HepG2 (cell line): ENCODE results near the gene NAPB. TPM values are rescaled to one million over a fixed set of nuclear protein-coding genes. Genes with fewer than 3 reads are reported as not detected.

Experiments
- BCL6 ChIP-seq: IDR thresholded peaks from 2 replicates; pipeline ENCODE4 v1.6.1; 2016; ENCODE audit warnings: missing genetic modification reagents, missing compliant biosample characterization
- CCAR2 ChIP-seq: fragments of 200-400 bp; formaldehyde crosslinking; optimal IDR thresholded peaks from 2 replicates; pipeline ENCODE3; 2018; ENCODE audit warnings: low read depth, mild to moderate bottlenecking, low read length, moderate library complexity
- FOSL1 ChIP-seq: sonication (generic); formaldehyde crosslinking; IDR thresholded peaks from 2 replicates; pipeline ENCODE4 v1.9.0; 2021; ENCODE audit warnings: missing genetic modification reagents, borderline replicate concordance
- HNRNPLL ChIP-seq: fragments of 200-400 bp; formaldehyde crosslinking; IDR thresholded peaks from 2 replicates; pipeline ENCODE4 v1.6.1; 2017; ENCODE audit warnings: mild to moderate bottlenecking, low read depth, low read length; ENCODE audit not compliant: poor library complexity, severe bottlenecking
- MEF2D ChIP-seq: sonication (generic); formaldehyde crosslinking; IDR thresholded peaks from 2 replicates; pipeline ENCODE4 v1.5.1; 2020; ENCODE audit warnings: mild to moderate bottlenecking, missing genetic modification reagents
- PATZ1 ChIP-seq: sonication (generic); formaldehyde crosslinking; IDR thresholded peaks from 2 replicates; pipeline ENCODE4 v1.4.0; 2020; ENCODE audit warnings: missing genetic modification reagents
- PITX1 ChIP-seq: sonication (generic); formaldehyde crosslinking; IDR thresholded peaks from 2 replicates; pipeline ENCODE4 v1.5.1; 2020; ENCODE audit warnings: mild to moderate bottlenecking, missing genetic modification reagents
- PRDM10 ChIP-seq: sonication (generic); formaldehyde crosslinking; IDR thresholded peaks from 2 replicates; pipeline ENCODE4 v1.4.0; 2020; ENCODE audit warnings: low read depth, missing genetic modification reagents
- RCOR2 ChIP-seq: IDR thresholded peaks from 2 replicates; pipeline ENCODE4 v1.6.1; 2016; ENCODE audit warnings: missing biosample characterization, missing genetic modification reagents
- SMAD1 ChIP-seq: sonication (generic); formaldehyde crosslinking; IDR thresholded peaks from 2 replicates; pipeline ENCODE4 v1.4.0; 2020; ENCODE audit warnings: missing genetic modification reagents, low read depth, mild to moderate bottlenecking, borderline replicate concordance
- TEAD3 ChIP-seq: optimal IDR thresholded peaks from 2 replicates; pipeline ENCODE3; 2016; ENCODE audit warnings: borderline replicate concordance
- THAP11 ChIP-seq: IDR thresholded peaks from 2 replicates; pipeline ENCODE4 v1.6.1; 2016; ENCODE audit warnings: missing biosample characterization, missing genetic modification reagents
- THAP9 ChIP-seq: sonication (generic); formaldehyde crosslinking; IDR thresholded peaks from 2 replicates; pipeline ENCODE4; 2020; ENCODE audit warnings: missing genetic modification reagents, mild to moderate bottlenecking, borderline replicate concordance
- ZFP36 ChIP-seq: fragments of 150-350 bp; IDR thresholded peaks from 2 replicates; pipeline ENCODE4 v1.6.1; 2018; ENCODE audit warnings: borderline replicate concordance, low read length, low read depth; ENCODE audit not compliant: partially characterized antibody
- ZNF510 ChIP-seq: sonication (generic); formaldehyde crosslinking; IDR thresholded peaks from 2 replicates; pipeline ENCODE4 v1.4.0; 2020; ENCODE audit warnings: low read depth, mild to moderate bottlenecking, missing genetic modification reagents
- polyA plus RNA-seq, 8 experiments: library from polyadenylated mRNA; depleted of rRNA in 3 of 8; stranded (reverse) in 7 of 8; unstranded in 1 of 8; fragments of >200 nt; fragmentation: Illumina TruSeq in 4 of 8; extraction: Trizol in 4 of 8; gene quantifications; 2 replicates each; pipeline versions ENCODE4 v1.2.1 to v1.2.3, GENCODE V29; 2011 to 2016; ENCODE audit warnings: low read depth in 4 of 8, missing spikeins in 1 of 8, mixed read lengths in 1 of 8; ENCODE audit not compliant: insufficient read depth in 1 of 8
- total RNA-seq, 5 experiments: library from RNA; depleted of rRNA; stranded (reverse); fragments of >200 nt; fragmentation: Illumina TruSeq; extraction: Trizol; gene quantifications; 2 replicates each; pipeline ENCODE4 v1.2.3, GENCODE V29; 2016; ENCODE audit warnings: low read depth in 1 of 5
- TF ChIP-seq, protein P1 (sequence below): sonication (generic); formaldehyde crosslinking; IDR thresholded peaks from 2 replicates; pipeline ENCODE4 v1.4.0; 2020; ENCODE audit warnings: missing genetic modification reagents, borderline replicate concordance

The NAPB gene
- total and polyA plus RNA-seq, 2 of the 13 experiments (the other 11 are each of a cell fraction or from before 2014, with no cell fraction given): 15.2 to 16.1 TPM

GRCh38 chr20:23441850-23442313, 20.6 kb upstream of the NAPB start (continued):
- peak; percentile 63 for TF ChIP-seq PATZ1 (CRISPR knock-in tag)
- TF ChIP-seq PITX1 (CRISPR knock-in tag): peak; percentile 53; the same call in 1 of the 2 replicates
- TF ChIP-seq RCOR2 (CRISPR knock-in tag): no peak
- 0 out of 2 replicates have a peak, but pooled peaks have one; percentile 46 for TF ChIP-seq THAP11
- TF ChIP-seq HNRNPLL: no peak
- 0 out of 2 replicates have a peak, but pooled peaks have one; percentile 30 for TF ChIP-seq MEF2D (CRISPR knock-in tag)
- no peak for TF ChIP-seq CCAR2
- 0 out of 2 replicates have a peak, but pooled peaks have one; percentile 38 for TF ChIP-seq ZNF510 (CRISPR knock-in tag)
- no peak for TF ChIP-seq ZFP36
- 0 out of 2 replicates have a peak, but pooled peaks have one; percentile 10 for TF ChIP-seq THAP9 (CRISPR knock-in tag)
- TF ChIP-seq FOSL1 (CRISPR knock-in tag): no peak
- peak; percentile 30; the same call in 1 of the 2 replicates for TF ChIP-seq PRDM10 (CRISPR knock-in tag)
- TF ChIP-seq, protein P1, sequence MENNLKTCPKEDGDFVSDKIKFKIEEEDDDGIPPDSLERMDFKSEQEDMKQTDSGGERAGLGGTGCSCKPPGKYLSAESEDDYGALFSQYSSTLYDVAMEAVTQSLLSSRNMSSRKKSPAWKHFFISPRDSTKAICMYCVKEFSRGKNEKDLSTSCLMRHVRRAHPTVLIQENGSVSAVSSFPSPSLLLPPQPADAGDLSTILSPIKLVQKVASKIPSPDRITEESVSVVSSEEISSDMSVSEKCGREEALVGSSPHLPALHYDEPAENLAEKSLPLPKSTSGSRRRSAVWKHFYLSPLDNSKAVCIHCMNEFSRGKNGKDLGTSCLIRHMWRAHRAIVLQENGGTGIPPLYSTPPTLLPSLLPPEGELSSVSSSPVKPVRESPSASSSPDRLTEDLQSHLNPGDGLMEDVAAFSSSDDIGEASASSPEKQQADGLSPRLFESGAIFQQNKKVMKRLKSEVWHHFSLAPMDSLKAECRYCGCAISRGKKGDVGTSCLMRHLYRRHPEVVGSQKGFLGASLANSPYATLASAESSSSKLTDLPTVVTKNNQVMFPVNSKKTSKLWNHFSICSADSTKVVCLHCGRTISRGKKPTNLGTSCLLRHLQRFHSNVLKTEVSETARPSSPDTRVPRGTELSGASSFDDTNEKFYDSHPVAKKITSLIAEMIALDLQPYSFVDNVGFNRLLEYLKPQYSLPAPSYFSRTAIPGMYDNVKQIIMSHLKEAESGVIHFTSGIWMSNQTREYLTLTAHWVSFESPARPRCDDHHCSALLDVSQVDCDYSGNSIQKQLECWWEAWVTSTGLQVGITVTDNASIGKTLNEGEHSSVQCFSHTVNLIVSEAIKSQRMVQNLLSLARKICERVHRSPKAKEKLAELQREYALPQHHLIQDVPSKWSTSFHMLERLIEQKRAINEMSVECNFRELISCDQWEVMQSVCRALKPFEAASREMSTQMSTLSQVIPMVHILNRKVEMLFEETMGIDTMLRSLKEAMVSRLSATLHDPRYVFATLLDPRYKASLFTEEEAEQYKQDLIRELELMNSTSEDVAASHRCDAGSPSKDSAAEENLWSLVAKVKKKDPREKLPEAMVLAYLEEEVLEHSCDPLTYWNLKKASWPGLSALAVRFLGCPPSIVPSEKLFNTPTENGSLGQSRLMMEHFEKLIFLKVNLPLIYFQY (CRISPR knock-in tag): 0 out of 2 replicates have a peak, but pooled peaks have one; percentile 38
- peak; percentile 68 for TF ChIP-seq TEAD3
- TF ChIP-seq BCL6 (CRISPR knock-in tag): peak; percentile 39; the same call in 1 of the 2 replicates
- TF ChIP-seq SMAD1 (CRISPR knock-in tag): 0 out of 2 replicates have a peak, but pooled peaks have one; percentile 36
